Measurements from ENCODE around the gene MLXIP. TPM values are rescaled to one million over a fixed set of nuclear protein-coding genes. Genes with fewer than 3 reads are reported as not detected.

MLXIP gene
- total and polyA plus RNA-seq, 2 of the 13 experiments (the other 11 are each of a cell fraction or from before 2014, with no cell fraction given) = 5.3 to 6.7 TPM

GRCh38 chr12:122064025-122064777, 14.4 kb upstream of the MLXIP start (continued):
- TF ChIP-seq BORCS8-MEF2B (CRISPR knock-in tag; IDR thresholded peaks at IDR 0.05) = peak; percentile 51; the same call in 1 of the 2 replicates
- TF ChIP-seq RNF219 (CRISPR knock-in tag; IDR thresholded peaks at IDR 0.05) = no peak
- no peak for TF ChIP-seq CERS6 (CRISPR knock-in tag; IDR thresholded peaks at IDR 0.05)
- TF ChIP-seq NKX3-1 (CRISPR knock-in tag; IDR thresholded peaks at IDR 0.05) = peak; percentile 65; the same call in 1 of the 2 replicates
- TF ChIP-seq GATAD2A (CRISPR knock-in tag; IDR thresholded peaks at IDR 0.05) = peak; percentile 55; the same call in 1 of the 2 replicates
- peak; percentile 60; the same call in 1 of the 2 replicates for TF ChIP-seq ZBTB37 (CRISPR knock-in tag; IDR thresholded peaks at IDR 0.05)
- TF ChIP-seq BRCA1 (CRISPR knock-in tag; IDR thresholded peaks at IDR 0.05) = no peak
- peak; percentile 40 for TF ChIP-seq CREB1 (IDR thresholded peaks at IDR 0.05)
- peak; percentile 35; the same call in 1 of the 2 replicates for TF ChIP-seq CREB1 (CRISPR knock-in tag; IDR thresholded peaks at IDR 0.05)
- TF ChIP-seq HDAC2 (CRISPR knock-in tag; IDR thresholded peaks at IDR 0.05) = 0 out of 2 replicates have a peak, but pooled peaks have one; percentile 10
- peak; percentile 38; the same call in 1 of the 2 replicates for TF ChIP-seq ZNF331 (CRISPR knock-in tag; IDR thresholded peaks at IDR 0.05)
- TF ChIP-seq ZNF607 (CRISPR knock-in tag; IDR thresholded peaks at IDR 0.05; ENCODE audit: borderline replicate concordance) = no peak; the same call in 1 of the 2 replicates
- TF ChIP-seq ZNF10 (CRISPR knock-in tag; IDR thresholded peaks at IDR 0.05; ENCODE audit: borderline replicate concordance, low read depth) = no peak
- TF ChIP-seq ZNF510 (CRISPR knock-in tag; IDR thresholded peaks at IDR 0.05; ENCODE audit: low read depth) = no peak
- no peak for TF ChIP-seq BCLAF1 (IDR thresholded peaks at IDR 0.05)
- no peak; the same call in 1 of the 2 replicates for TF ChIP-seq ZNF343 (CRISPR knock-in tag; IDR thresholded peaks at IDR 0.05)
- peak; percentile 47; the same call in 1 of the 2 replicates for TF ChIP-seq DMAP1 (CRISPR knock-in tag; IDR thresholded peaks at IDR 0.05)
- no peak for TF ChIP-seq TCF7L2 (IDR thresholded peaks at IDR 0.05; ENCODE audit: low read depth, low read length)
- TF ChIP-seq ZNF3 (CRISPR knock-in tag; IDR thresholded peaks at IDR 0.05) = 0 out of 2 replicates have a peak, but pooled peaks have one; percentile 52
- TF ChIP-seq TOPORS (CRISPR knock-in tag; IDR thresholded peaks at IDR 0.05) = no peak
- TF ChIP-seq ZMYM4 (CRISPR knock-in tag; IDR thresholded peaks at IDR 0.05) = peak; percentile 97
- 0 out of 2 replicates have a peak, but pooled peaks have one; percentile 26 for TF ChIP-seq CEBPB (IDR thresholded peaks at IDR 0.05; ENCODE audit: borderline replicate concordance, low read depth, low read length)
- TF ChIP-seq SPEN (CRISPR knock-in tag; IDR thresholded peaks at IDR 0.05; ENCODE audit: low read depth) = peak; percentile 58
